HFFc6 (cell line): ENCODE measurements around the gene IL11RA. TPM values are rescaled to one million over a fixed set of nuclear protein-coding genes. Genes with fewer than 3 reads are reported as not detected.

Source experiments
- DNase-seq: peaks from one replicate; pipeline ENCODE4 v3.0.0-alpha.2; 2018
- H3K27ac Mint-ChIP-seq: 2 replicates; pipeline ENCODE4 v1.8.0; 2020; ENCODE audit warnings: mild to moderate bottlenecking, mixed read lengths
- H3K27me3 Mint-ChIP-seq: 2 replicates; pipeline ENCODE4 v1.8.0; 2021; ENCODE audit warnings: mild to moderate bottlenecking, moderate library complexity, mixed read lengths; ENCODE audit not compliant: insufficient read depth
- H3K36me3 Mint-ChIP-seq: 2 replicates; pipeline ENCODE4 v1.8.0; 2021; ENCODE audit warnings: low read depth, mixed read lengths
- H3K4me1 Mint-ChIP-seq: 2 replicates; pipeline ENCODE4 v1.8.0; 2020; ENCODE audit warnings: low read depth, mixed read lengths
- H3K4me3 Mint-ChIP-seq: 2 replicates; pipeline ENCODE4 v1.8.0; 2020; ENCODE audit warnings: mild to moderate bottlenecking, moderate library complexity, mixed read lengths
- H3K9me3 Mint-ChIP-seq: 2 replicates; pipeline ENCODE4 v1.8.0; 2020; ENCODE audit warnings: mild to moderate bottlenecking, mixed read lengths
- CTCF ChIP-seq: fragments of 200-600 bp; sonication (generic); IDR thresholded peaks from 2 replicates; pipeline ENCODE4 v1.5.0; 2021; ENCODE audit warnings: antibody characterized with exemption, mild to moderate bottlenecking
- total RNA-seq, 6 experiments: library from RNA; stranded (reverse); fragmentation: NEBNext Ultra II Directional; extraction: Animal tissue kit (Norgen Biotek cat#: 25700); gene quantifications; 2 replicates in 1 of 6; 3 replicates in 5 of 6; pipeline ENCODE4 v1.2.3, GENCODE V29; 2021

IL11RA gene
- total RNA-seq, 6 experiments from 2014 or later: 20.9 to 26.3 (median 23.6) TPM

GRCh38 chr9:34675869-34676268 lies 23.9 kb downstream of the IL11RA start:
- Mint-ChIP-seq H3K4me3 (no peak overlapping the region), H3K4me1 (no peaks in the 10 kb centered on the region), H3K9me3 (no peaks in the 10 kb centered on the region), H3K36me3 (peaks cover 2% of the 10 kb centered on the region; the same call in 1 of the 2 replicates), H3K27me3 (no peaks in the 10 kb centered on the region), H3K27ac (no peak overlapping the region)
- TF ChIP-seq CTCF: no peak
- no peak for DNase-seq

GRCh38 chr9:34684145-34684544 lies 32.2 kb downstream of the IL11RA start:
- Mint-ChIP-seq H3K9me3 (no peaks in the 10 kb centered on the region), H3K36me3 (peaks cover 9% of the 10 kb centered on the region), H3K4me1 (peaks cover 18% of the 10 kb centered on the region), H3K4me3 (no peak overlapping the region), H3K27ac (no peak overlapping the region), H3K27me3 (peaks cover 1% of the 10 kb centered on the region)
- no peak for DNase-seq
- TF ChIP-seq CTCF: no peak

GRCh38 chr9:34684816-34685215 lies 32.8 kb downstream of the IL11RA start:
- Mint-ChIP-seq H3K4me1 (peaks cover 18% of the 10 kb centered on the region), H3K4me3 (no peak overlapping the region), H3K9me3 (no peaks in the 10 kb centered on the region), H3K27ac (no peak overlapping the region), H3K27me3 (peaks cover 1% of the 10 kb centered on the region), H3K36me3 (peaks cover 9% of the 10 kb centered on the region)
- TF ChIP-seq CTCF: no peak
- DNase-seq: no peak

GRCh38 chr9:34685591-34685990 lies 33.6 kb downstream of the IL11RA start:
- no peak for DNase-seq
- Mint-ChIP-seq H3K27me3 (peaks cover 1% of the 10 kb centered on the region), H3K27ac (no peak overlapping the region), H3K4me3 (no peak overlapping the region), H3K36me3 (peaks cover 9% of the 10 kb centered on the region), H3K4me1 (peaks cover 18% of the 10 kb centered on the region), H3K9me3 (no peaks in the 10 kb centered on the region)
- TF ChIP-seq CTCF: no peak

- H3K9me3 Mint-ChIP-seq: no peaks in the 10 kb centered on the region
- H3K27me3 Mint-ChIP-seq: peaks cover 1% of the 10 kb centered on the region
- H3K36me3 Mint-ChIP-seq: peaks cover 5% of the 10 kb centered on the region; the same call in 1 of the 2 replicates
- H3K27ac Mint-ChIP-seq: no peak overlapping the region
- H3K4me3 Mint-ChIP-seq: no peak overlapping the region
- TF ChIP-seq CTCF: no peak
- H3K4me1 Mint-ChIP-seq: peaks cover 18% of the 10 kb centered on the region
- no peak for DNase-seq
Observed at GRCh38 chr9:34686231-34686630, 34.2 kb downstream of the IL11RA start.

- H3K36me3 Mint-ChIP-seq: peaks cover 5% of the 10 kb centered on the region; the same call in 1 of the 2 replicates
- DNase-seq: no peak
- no peak overlapping the region for H3K4me3 Mint-ChIP-seq
- TF ChIP-seq CTCF: no peak
- H3K27ac Mint-ChIP-seq: no peak overlapping the region
- no peaks in the 10 kb centered on the region for H3K9me3 Mint-ChIP-seq
- peaks cover 1% of the 10 kb centered on the region for H3K27me3 Mint-ChIP-seq
- H3K4me1 Mint-ChIP-seq: peaks cover 18% of the 10 kb centered on the region
Observed at GRCh38 chr9:34686732-34687131, 34.7 kb downstream of the IL11RA start.
